Measurements from ENCODE around the gene IQCC. TPM values are rescaled to one million over a fixed set of nuclear protein-coding genes. Genes with fewer than 3 reads are reported as not detected.

IQCC gene
- total RNA-seq, 1 donor from 2014 or later, result 6.4 TPM

GRCh38 chr1:32199717-32200072 lies 5.8 kb upstream of the IQCC start:
- Mint-ChIP-seq H3K4me1 (peaks cover 70% of the 10 kb centered on the region), H3K27me3 (no peaks in the 10 kb centered on the region), H3K27ac (peak overlapping the region; percentile 95), H3K36me3 (ENCODE audit: low read depth) (peaks cover 52% of the 10 kb centered on the region), H3K4me3 (peak overlapping the region; percentile 90), H3K9me3 (no peaks in the 10 kb centered on the region)
- DNase-seq, result no peak
- intact Hi-C loops (cut with micrococcal nuclease), result loop anchor here (1.0 kb wide), 1 partner anchor 19 kb away; no protein-coding TSS in a partner anchor

- intact Hi-C loops (cut with micrococcal nuclease), result loop anchor here (1.0 kb wide), 1 partner anchor 20 kb away; no protein-coding TSS in a partner anchor
- Mint-ChIP-seq H3K27ac (peak within 1 kb of the TSS; percentile 95), H3K4me3 (peak within 1 kb of the TSS; percentile 90), H3K9me3 (no peaks in the 10 kb centered on the region), H3K4me1 (peaks cover 62% of the 10 kb centered on the region), H3K27me3 (no peaks in the 10 kb centered on the region), H3K36me3 (ENCODE audit: low read depth) (peaks cover 46% of the 10 kb centered on the region)
- DNase-seq, result peak; percentile 89
These were observed 5.1 kb upstream of the IQCC start, which contains the start of gene CCDC28B for GRCh38 chr1:32200226-32201010. Gene CCDC28B, plus strand, starts transcription at chr1:32200595. Its CDS starts 1,341 bp downstream, at chr1:32201936.

- no peaks in the 10 kb centered on the region for H3K9me3 Mint-ChIP-seq
- peak; percentile 94 for DNase-seq
- peak overlapping the region; percentile 90 for H3K4me3 Mint-ChIP-seq
- no peaks in the 10 kb centered on the region for H3K27me3 Mint-ChIP-seq
- H3K27ac Mint-ChIP-seq, result peak overlapping the region; percentile 95
- peaks cover 39% of the 10 kb centered on the region for H3K36me3 Mint-ChIP-seq (ENCODE audit: low read depth)
- peaks cover 58% of the 10 kb centered on the region for H3K4me1 Mint-ChIP-seq
- intact Hi-C loops (cut with micrococcal nuclease), result no loop called here
These were observed 4.2 kb upstream of the IQCC start for GRCh38 chr1:32201011-32201855.

GRCh38 chr1:32204943-32205361 lies 519 bp upstream of the IQCC start:
- Mint-ChIP-seq H3K36me3 (ENCODE audit: low read depth) (peaks cover 24% of the 10 kb centered on the region), H3K27ac (peak overlapping the region; percentile 88), H3K4me3 (peak overlapping the region; percentile 91), H3K4me1 (peaks cover 38% of the 10 kb centered on the region), H3K27me3 (no peaks in the 10 kb centered on the region), H3K9me3 (no peaks in the 10 kb centered on the region)
- intact Hi-C loops (cut with micrococcal nuclease), result loop anchor here (1.0 kb wide), 1 partner anchor 17 kb away; the partner anchor contains the start of genes EIF3I and TMEM234
- DNase-seq, result no peak

DNA sequence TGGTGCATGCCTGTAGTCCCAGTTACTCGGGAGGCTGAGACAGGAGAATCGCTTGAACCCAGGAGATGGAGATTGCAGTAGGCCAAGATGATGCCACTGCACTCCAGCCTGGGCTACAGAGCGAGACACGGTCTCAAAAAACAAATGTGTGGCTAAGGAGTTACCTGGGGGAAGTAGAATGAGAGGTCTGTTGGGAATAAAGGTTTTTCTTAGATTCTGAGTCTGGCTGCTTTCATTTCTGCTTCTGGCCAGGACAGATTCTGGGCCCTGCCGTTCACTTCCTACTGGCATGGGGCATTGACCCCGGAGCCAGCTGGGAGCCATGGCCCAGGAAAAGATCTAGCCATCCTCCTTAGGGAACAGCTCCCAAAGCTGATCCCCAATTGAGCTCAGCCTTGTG lies 3.0 kb downstream of the IQCC start:
- intact Hi-C loops (cut with micrococcal nuclease), result no loop called here
- Mint-ChIP-seq H3K9me3 (no peaks in the 10 kb centered on the region), H3K27me3 (no peaks in the 10 kb centered on the region), H3K36me3 (ENCODE audit: low read depth) (peaks cover 12% of the 10 kb centered on the region), H3K27ac (peak overlapping the region; percentile 48), H3K4me3 (no peak overlapping the region), H3K4me1 (peaks cover 21% of the 10 kb centered on the region)
- DNase-seq, result no peak

DNA sequence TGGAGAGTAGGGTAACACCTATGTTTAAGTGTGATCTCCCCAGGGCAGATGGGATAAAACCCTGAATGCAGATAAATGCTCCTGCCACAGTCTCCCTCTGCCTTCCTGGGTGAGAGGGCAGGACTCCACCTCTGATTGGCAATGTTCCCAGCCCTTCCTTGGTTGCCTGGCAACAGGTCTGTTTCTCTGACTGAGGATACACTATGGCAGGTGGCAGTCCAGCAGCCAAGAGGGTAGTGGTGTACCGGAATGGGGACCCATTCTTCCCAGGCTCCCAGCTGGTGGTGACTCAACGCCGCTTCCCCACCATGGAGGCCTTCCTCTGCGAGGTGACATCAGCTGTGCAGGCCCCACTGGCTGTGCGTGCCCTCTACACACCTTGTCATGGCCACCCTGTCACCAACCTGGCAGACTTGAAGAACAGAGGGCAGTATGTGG lies 3.4 kb downstream of the IQCC start, which contains the start of gene DCDC2B:
DCDC2B (plus strand) TSS at position 199 of the 438 bp plus-strand sequence; CDS start at position 204, 5 bp downstream.
- H3K27me3 Mint-ChIP-seq, result no peaks in the 10 kb centered on the region
- H3K4me3 Mint-ChIP-seq, result no peak within 1 kb of the TSS
- H3K27ac Mint-ChIP-seq, result peak within 1 kb of the TSS; percentile 48
- no peaks in the 10 kb centered on the region for H3K9me3 Mint-ChIP-seq
- H3K36me3 Mint-ChIP-seq (ENCODE audit: low read depth), result peaks cover 10% of the 10 kb centered on the region
- intact Hi-C loops (cut with micrococcal nuclease), result no loop called here
- H3K4me1 Mint-ChIP-seq, result peaks cover 18% of the 10 kb centered on the region
- no peak for DNase-seq

DNA sequence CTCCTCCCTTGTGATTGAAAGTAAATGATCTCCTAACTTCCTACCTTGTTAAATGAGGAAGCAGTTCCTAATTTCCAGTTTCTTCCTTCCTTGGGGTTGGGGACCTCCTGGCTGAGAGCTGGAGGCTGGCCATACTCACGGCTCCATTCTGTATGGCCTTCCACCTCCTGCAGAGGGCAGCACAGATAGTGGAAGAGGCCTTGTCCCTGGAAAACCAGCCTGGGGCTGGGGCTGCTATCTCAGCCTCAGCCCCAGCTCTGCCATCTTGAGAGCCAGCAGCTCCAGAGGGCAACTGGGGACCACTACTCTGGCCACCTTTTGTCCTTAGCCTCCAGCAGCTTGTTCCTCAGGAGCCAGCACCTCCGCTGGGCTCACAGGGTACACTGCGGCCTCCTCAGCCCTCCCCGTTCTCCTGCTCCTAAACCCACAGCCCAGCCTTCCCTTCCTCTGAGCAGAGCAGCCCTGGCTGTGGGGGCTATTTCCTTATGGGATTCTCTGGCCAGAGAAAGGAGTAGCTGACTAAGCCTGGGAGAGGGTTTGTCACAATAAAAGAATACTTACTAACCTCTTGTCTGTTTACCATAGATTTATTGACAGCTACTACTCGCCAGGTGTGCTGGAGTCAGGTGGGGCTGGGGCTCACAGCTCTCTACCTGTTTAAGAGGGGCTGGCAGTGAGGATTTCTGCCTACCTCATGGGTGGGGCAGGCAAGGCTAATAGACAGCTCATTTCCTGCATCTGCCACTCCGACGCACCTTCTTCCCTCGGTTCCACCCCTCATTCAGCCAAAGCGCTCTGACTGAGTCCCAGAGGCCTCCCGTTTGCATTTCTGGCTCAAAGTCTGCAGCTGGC lies 10.4 kb downstream of the IQCC start:
- H3K4me1 Mint-ChIP-seq, result peaks cover 19% of the 10 kb centered on the region
- peak; percentile 90 for DNase-seq
- peak overlapping the region; percentile 49 for H3K27ac Mint-ChIP-seq
- no peak overlapping the region for H3K4me3 Mint-ChIP-seq
- H3K36me3 Mint-ChIP-seq (ENCODE audit: low read depth), result peaks cover 4% of the 10 kb centered on the region
- H3K27me3 Mint-ChIP-seq, result no peaks in the 10 kb centered on the region
- intact Hi-C loops (cut with micrococcal nuclease), result loop anchor here (1.0 to 2.0 kb wide), 2 partner anchors 156 to 199 kb away; no protein-coding TSS in a partner anchor
- H3K9me3 Mint-ChIP-seq, result no peaks in the 10 kb centered on the region

DNA sequence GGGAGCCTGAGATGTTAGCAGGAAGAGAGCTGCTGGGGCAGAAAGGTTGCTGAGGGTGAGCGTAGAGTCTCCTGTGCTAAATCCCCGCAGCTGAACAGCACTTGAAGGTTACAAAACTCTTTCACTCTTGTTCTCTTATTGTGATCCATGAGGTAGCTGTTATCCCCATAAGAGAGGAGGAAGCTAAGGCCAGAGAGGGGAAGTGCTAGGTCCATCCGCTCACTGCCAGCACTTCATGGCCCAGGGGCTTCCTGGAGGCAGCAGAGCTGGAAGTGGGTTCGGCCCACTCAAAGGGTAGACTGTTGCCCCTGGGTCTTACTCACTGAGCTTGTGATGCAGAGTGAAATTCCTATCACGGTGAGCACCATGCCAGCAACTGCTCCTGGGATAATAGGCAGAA lies 11.1 kb downstream of the IQCC start:
- peaks cover 24% of the 10 kb centered on the region for H3K4me1 Mint-ChIP-seq
- no peak overlapping the region for H3K27ac Mint-ChIP-seq
- intact Hi-C loops (cut with micrococcal nuclease), result no loop called here
- no peak overlapping the region for H3K4me3 Mint-ChIP-seq
- H3K9me3 Mint-ChIP-seq, result no peaks in the 10 kb centered on the region
- no peaks in the 10 kb centered on the region for H3K27me3 Mint-ChIP-seq
- H3K36me3 Mint-ChIP-seq (ENCODE audit: low read depth), result peaks cover 4% of the 10 kb centered on the region
- no peak for DNase-seq

DNA sequence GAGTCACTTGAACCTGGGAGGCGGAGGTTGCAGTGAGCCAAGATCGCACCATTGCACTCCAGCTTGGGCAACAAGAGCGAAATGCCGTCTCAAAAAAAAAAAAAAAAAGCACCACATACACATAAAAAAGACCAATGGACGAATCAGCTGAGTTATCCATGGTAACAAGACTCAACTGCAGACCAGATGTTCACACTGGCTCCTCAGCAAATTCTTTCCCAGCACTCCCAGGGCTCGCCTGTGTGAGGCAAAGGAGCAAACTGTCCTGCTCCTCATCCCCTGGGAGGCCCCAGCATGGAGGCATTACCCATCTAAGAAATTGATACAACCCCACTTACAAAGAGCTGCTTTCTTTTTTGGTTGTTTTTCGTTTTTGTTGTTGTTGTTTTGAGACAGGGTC lies 13.6 kb downstream of the IQCC start:
- peaks cover 32% of the 10 kb centered on the region for H3K4me1 Mint-ChIP-seq
- no peak overlapping the region for H3K27ac Mint-ChIP-seq
- H3K9me3 Mint-ChIP-seq, result no peaks in the 10 kb centered on the region
- DNase-seq, result no peak
- H3K27me3 Mint-ChIP-seq, result no peaks in the 10 kb centered on the region
- peaks cover 6% of the 10 kb centered on the region for H3K36me3 Mint-ChIP-seq (ENCODE audit: low read depth)
- intact Hi-C loops (cut with micrococcal nuclease), result no loop called here
- H3K4me3 Mint-ChIP-seq, result no peak overlapping the region

DNA sequence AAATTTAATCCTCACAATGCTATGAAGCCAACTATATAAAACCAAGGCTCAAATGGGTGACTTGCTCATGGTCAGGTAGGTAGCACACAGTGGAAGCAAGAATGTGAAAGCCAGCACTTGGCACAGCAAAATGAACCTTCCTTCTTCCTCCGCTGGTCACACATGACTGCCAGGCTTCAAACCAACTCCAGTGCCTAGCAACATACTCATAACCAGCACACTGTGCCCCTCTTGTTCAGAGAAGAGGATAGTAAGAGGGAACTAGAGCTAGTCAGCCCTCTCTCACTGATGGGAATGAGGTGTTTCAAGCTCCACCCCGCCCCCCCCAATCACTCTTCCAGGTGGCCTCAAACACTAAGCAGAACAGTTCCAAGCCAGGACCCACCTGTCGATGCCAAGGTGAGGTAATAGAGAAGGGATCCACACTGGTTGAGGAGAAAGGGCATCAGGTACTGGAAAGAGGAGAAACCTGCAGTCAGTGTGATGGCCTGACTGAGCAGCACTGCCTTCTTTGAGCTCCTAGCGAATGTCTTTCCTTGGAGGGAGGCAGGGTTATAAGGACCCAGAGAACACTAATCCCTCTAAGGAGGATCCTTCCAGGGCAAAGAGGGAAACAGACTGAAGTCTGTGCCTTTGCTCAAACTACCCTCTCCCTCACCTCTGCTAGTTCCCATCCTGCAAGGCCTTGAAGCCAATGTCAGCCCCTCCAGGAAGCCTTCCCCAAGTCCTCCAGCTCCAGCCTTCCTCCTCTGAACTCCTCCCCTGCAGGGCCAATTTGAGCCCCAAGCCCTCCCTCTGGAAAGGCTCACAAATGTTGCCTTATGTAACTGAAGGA lies 15.5 kb downstream of the IQCC start:
- H3K27me3 Mint-ChIP-seq, result no peaks in the 10 kb centered on the region
- peak overlapping the region; percentile 94 for H3K4me3 Mint-ChIP-seq
- H3K36me3 Mint-ChIP-seq (ENCODE audit: low read depth), result peaks cover 15% of the 10 kb centered on the region
- DNase-seq, result no peak
- H3K4me1 Mint-ChIP-seq, result peaks cover 33% of the 10 kb centered on the region
- intact Hi-C loops (cut with micrococcal nuclease), result loop anchor here (5.0 kb wide), 1 partner anchor 116 kb away; the partner anchor contains the start of gene MARCKSL1
- peak overlapping the region; percentile 95 for H3K27ac Mint-ChIP-seq
- no peaks in the 10 kb centered on the region for H3K9me3 Mint-ChIP-seq

DNA sequence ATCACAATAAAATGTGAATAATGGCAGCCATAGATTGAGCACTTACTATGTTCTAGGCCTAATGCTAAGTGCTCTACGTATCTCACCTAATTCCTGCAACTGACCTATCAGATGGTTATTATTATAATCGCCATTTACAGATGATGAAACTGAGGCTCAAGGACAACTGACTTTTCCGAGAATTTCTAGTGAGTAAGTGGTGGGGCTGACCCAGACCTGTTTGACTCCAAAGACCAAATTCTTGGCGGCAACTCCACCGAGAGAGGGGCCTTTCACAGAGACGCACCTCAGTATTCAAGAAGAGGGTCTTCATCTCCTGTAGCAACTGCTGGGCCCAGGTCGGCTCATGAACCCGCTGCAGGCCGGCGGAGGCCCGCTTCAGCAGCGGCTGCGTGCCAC lies 16.1 kb downstream of the IQCC start:
- H3K27ac Mint-ChIP-seq, result peak overlapping the region; percentile 95
- DNase-seq, result no peak
- H3K36me3 Mint-ChIP-seq (ENCODE audit: low read depth), result peaks cover 19% of the 10 kb centered on the region
- H3K9me3 Mint-ChIP-seq, result no peaks in the 10 kb centered on the region
- H3K4me1 Mint-ChIP-seq, result peaks cover 29% of the 10 kb centered on the region
- intact Hi-C loops (cut with micrococcal nuclease), result loop anchor here (5.0 kb wide), 1 partner anchor 116 kb away; the partner anchor contains the start of gene MARCKSL1
- peak overlapping the region; percentile 94 for H3K4me3 Mint-ChIP-seq
- H3K27me3 Mint-ChIP-seq, result no peaks in the 10 kb centered on the region

DNA sequence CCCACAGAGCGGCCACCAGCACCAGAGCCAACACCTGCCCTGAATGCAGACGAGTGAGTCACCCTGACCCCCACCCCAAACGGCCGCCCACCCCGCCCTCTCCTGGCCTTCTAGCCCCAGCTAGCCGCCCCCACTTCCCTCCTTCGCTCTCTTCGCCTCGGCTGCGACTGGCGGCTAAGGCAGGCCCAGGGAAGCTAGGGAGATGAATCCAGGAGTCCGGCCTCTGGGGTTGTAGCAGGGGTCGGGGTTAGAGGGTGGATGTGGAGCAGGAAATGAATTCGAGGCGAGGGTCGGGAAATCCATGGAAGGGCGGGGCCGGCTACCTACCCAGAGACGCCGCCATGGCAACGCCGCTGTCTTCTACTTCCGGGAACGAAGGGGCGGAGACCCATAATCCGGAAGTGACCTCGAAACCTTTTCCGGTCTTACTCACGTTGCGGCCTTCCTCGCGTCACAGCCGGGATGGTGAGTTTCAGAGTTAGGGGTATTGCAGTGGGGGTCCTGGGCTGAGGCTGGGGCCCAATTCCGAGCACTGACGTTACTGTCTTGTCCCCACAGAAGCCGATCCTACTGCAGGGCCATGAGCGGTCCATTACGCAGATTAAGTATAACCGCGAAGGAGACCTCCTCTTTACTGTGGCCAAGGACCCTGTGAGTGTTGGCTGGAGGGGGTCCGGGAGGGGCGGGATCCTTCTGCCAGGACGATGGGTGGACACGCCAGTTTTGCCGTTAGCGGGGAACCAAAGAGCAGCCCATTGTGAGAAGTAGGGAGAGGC lies 16.7 kb downstream of the IQCC start, which contains the start of the genes EIF3I and TMEM234:
EIF3I (plus strand) TSS at position 428 of the 776 bp plus-strand sequence; CDS start at position 463, 35 bp downstream.
TMEM234 (minus strand) TSS at position 374 of the 776 bp plus-strand sequence; CDS start at position 343, 31 bp downstream.
- Mint-ChIP-seq H3K4me1 (peaks cover 29% of the 10 kb centered on the region), H3K27me3 (no peaks in the 10 kb centered on the region), H3K9me3 (no peaks in the 10 kb centered on the region), H3K4me3 (peak within 1 kb of the TSS; percentile 94), H3K27ac (peak within 1 kb of the TSS; percentile 95), H3K36me3 (ENCODE audit: low read depth) (peaks cover 20% of the 10 kb centered on the region)
- peak; percentile 98 for DNase-seq
- intact Hi-C loops (cut with micrococcal nuclease), result loop anchor here (1.0 to 5.0 kb wide), 5 partner anchors 17 to 172 kb away; partner anchors contain the start of genes BSDC1, HDAC1, IQCC and MARCKSL1
